HepG2 (cell line): Measurements from ENCODE around the gene RSF1. TPM values are rescaled to one million over a fixed set of nuclear protein-coding genes. Genes with fewer than 3 reads are reported as not detected.
A peak's percentile ranks its signal among the peaks of the same experiment; 100 is the strongest.

ENCODE experiments used
- ARID3A ChIP-seq: IDR thresholded peaks from 2 replicates; pipeline ENCODE4 v1.6.1; 2012; ENCODE audit warnings: low read depth, low read length, improper control_type of control experiment
- CENPT ChIP-seq: sonication (generic); formaldehyde crosslinking; IDR thresholded peaks from 2 replicates; pipeline ENCODE4 v1.8.0; 2022; ENCODE audit warnings: low read depth, mild to moderate bottlenecking, moderate library complexity, missing genetic modification reagents
- DDIT3 ChIP-seq: sonication (generic); formaldehyde crosslinking; IDR thresholded peaks from 2 replicates; pipeline ENCODE4 v1.4.0; 2020; ENCODE audit warnings: mild to moderate bottlenecking, missing genetic modification reagents
- ETV5 ChIP-seq: IDR thresholded peaks from 2 replicates; pipeline ENCODE4 v1.6.1; 2018; ENCODE audit warnings: missing biosample characterization, missing genetic modification reagents, inconsistent platforms, borderline replicate concordance
- JUNB ChIP-seq: sonication (generic); formaldehyde crosslinking; IDR thresholded peaks from 2 replicates; pipeline ENCODE4 v1.8.0; 2022; ENCODE audit warnings: missing genetic modification reagents, mild to moderate bottlenecking, borderline replicate concordance
- KDM6A ChIP-seq: IDR thresholded peaks from 2 replicates; pipeline ENCODE4 v1.6.1; 2016; ENCODE audit warnings: low read depth
- KLF9 ChIP-seq: IDR thresholded peaks from 2 replicates; pipeline ENCODE4 v1.6.1; 2016; ENCODE audit warnings: low read depth
- MBNL3 ChIP-seq: fragments of 250-450 bp; sonication (Bioruptor Pico); conservative IDR thresholded peaks from 2 replicates; pipeline ENCODE4 v1.8.0; 2022; ENCODE audit warnings: mild to moderate bottlenecking, inconsistent platforms
- MED1 ChIP-seq: sonication (generic); formaldehyde crosslinking; IDR thresholded peaks from 2 replicates; pipeline ENCODE4 v1.4.0; 2020; ENCODE audit warnings: missing genetic modification reagents
- MXD3 ChIP-seq: IDR thresholded peaks from 2 replicates; pipeline ENCODE4 v1.6.1; 2016; ENCODE audit warnings: mild to moderate bottlenecking, missing biosample characterization, missing genetic modification reagents
- NAIF1 ChIP-seq: sonication (generic); formaldehyde crosslinking; IDR thresholded peaks from 2 replicates; pipeline ENCODE4 v1.5.0; 2020; ENCODE audit warnings: mild to moderate bottlenecking, missing genetic modification reagents, borderline replicate concordance
- NFE2 ChIP-seq: sonication (generic); formaldehyde crosslinking; IDR thresholded peaks from 2 replicates; pipeline ENCODE4 v1.4.0; 2020; ENCODE audit warnings: missing genetic modification reagents
- NR0B2 ChIP-seq: sonication (generic); formaldehyde crosslinking; IDR thresholded peaks from 2 replicates; pipeline ENCODE4 v1.4.0; 2020; ENCODE audit warnings: mild to moderate bottlenecking, missing genetic modification reagents
- TFE3 ChIP-seq: IDR thresholded peaks from 2 replicates; pipeline ENCODE4 v1.6.1; 2016
- TMF1 ChIP-seq: sonication (generic); formaldehyde crosslinking; IDR thresholded peaks from 2 replicates; pipeline ENCODE4 v1.8.1; 2022; ENCODE audit warnings: low read depth, missing genetic modification reagents
- ZNF30 ChIP-seq: sonication (generic); formaldehyde crosslinking; IDR thresholded peaks from 2 replicates; pipeline ENCODE4 v1.5.0; 2020; ENCODE audit warnings: mild to moderate bottlenecking, missing genetic modification reagents
- ZNF562 ChIP-seq: sonication (generic); formaldehyde crosslinking; IDR thresholded peaks from 2 replicates; pipeline ENCODE4 v1.8.0; 2022; ENCODE audit warnings: missing genetic modification reagents, borderline replicate concordance
- ZNF609 ChIP-seq: sonication (generic); formaldehyde crosslinking; IDR thresholded peaks from 2 replicates; pipeline ENCODE4 v1.4.0; 2020; ENCODE audit warnings: mild to moderate bottlenecking, missing genetic modification reagents, borderline replicate concordance
- ZNF75D ChIP-seq: sonication (generic); formaldehyde crosslinking; IDR thresholded peaks from 2 replicates; pipeline ENCODE4 v1.8.1; 2023; ENCODE audit warnings: missing genetic modification reagents, mild to moderate bottlenecking, borderline replicate concordance
- ZSCAN12 ChIP-seq: sonication (generic); formaldehyde crosslinking; IDR thresholded peaks from 2 replicates; pipeline ENCODE4 v1.9.0; 2021; ENCODE audit warnings: mild to moderate bottlenecking, missing genetic modification reagents
- polyA plus RNA-seq, 8 experiments: library from polyadenylated mRNA; depleted of rRNA in 3 of 8; stranded (reverse) in 7 of 8; unstranded in 1 of 8; fragments of >200 nt; fragmentation: Illumina TruSeq in 4 of 8; extraction: Trizol in 4 of 8; gene quantifications; 2 replicates each; pipeline versions ENCODE4 v1.2.1 to v1.2.3, GENCODE V29; 2011 to 2016; ENCODE audit warnings: low read depth in 4 of 8, missing spikeins in 1 of 8, mixed read lengths in 1 of 8; ENCODE audit not compliant: insufficient read depth in 1 of 8
- total RNA-seq, 5 experiments: library from RNA; depleted of rRNA; stranded (reverse); fragments of >200 nt; fragmentation: Illumina TruSeq; extraction: Trizol; gene quantifications; 2 replicates each; pipeline ENCODE4 v1.2.3, GENCODE V29; 2016; ENCODE audit warnings: low read depth in 1 of 5

RSF1 gene
- total and polyA plus RNA-seq, 2 of the 13 experiments (the other 11 are each of a cell fraction or from before 2014, with no cell fraction given) = 15.5 to 33.1 TPM

- TF ChIP-seq ARID3A (no peak), TMF1 (no peak), CENPT (no peak), MBNL3 (CRISPR knock-in tag) (no peak), MXD3 (CRISPR knock-in tag) (peak; percentile 93), KDM6A (CRISPR knock-in tag) (no peak), ETV5 (CRISPR knock-in tag) (peak; percentile 65; the same call in 1 of the 2 replicates), NAIF1 (0 out of 2 replicates have a peak, but pooled peaks have one; percentile 85), ZNF609 (CRISPR knock-in tag) (peak; percentile 62), ZSCAN12 (peak; percentile 16; the same call in 1 of the 2 replicates), MED1 (CRISPR knock-in tag) (peak; percentile 68), ZNF562 (CRISPR knock-in tag) (no peak), NFE2 (CRISPR knock-in tag) (no peak; the same call in 1 of the 2 replicates), DDIT3 (CRISPR knock-in tag) (no peak), TFE3 (CRISPR knock-in tag) (peak; percentile 62), ZNF30 (0 out of 2 replicates have a peak, but pooled peaks have one; percentile 74), JUNB (CRISPR knock-in tag) (no peak), ZNF75D (CRISPR knock-in tag) (no peak), NR0B2 (CRISPR knock-in tag) (0 out of 2 replicates have a peak, but pooled peaks have one; percentile 57), KLF9 (no peak)
Observed at GRCh38 chr11:77637345-77638165, 183.0 kb downstream of the RSF1 start, which contains the start of gene CLNS1A (continued).
